Keratinocyte (primary cell): Measurements from ENCODE around the gene RCOR3. TPM values are rescaled to one million over a fixed set of nuclear protein-coding genes. Genes with fewer than 3 reads are reported as not detected.

Experiments used
- DNase-seq: peaks from one replicate; pipeline ENCODE4 v3.0.0-alpha.2; 2011; ENCODE audit warnings: low read depth, missing footprints, low spot score
- FAIRE-seq: peaks from 2 replicates; lab custom pipeline; 2011; peaks lifted over from hg19 to GRCh38; lab: Jason Lieb, UNC
- H2AFZ ChIP-seq: 2 replicates; pipeline ENCODE4 v1.6.0; 2012; ENCODE audit warnings: low read length, control low read depth, inconsistent platforms; ENCODE audit not compliant: control insufficient read depth
- H3K27ac ChIP-seq: 2 replicates; pipeline ENCODE4 v1.5.1; 2011; ENCODE audit warnings: low read length; ENCODE audit not compliant: control insufficient read depth, insufficient read depth
- H3K27me3 ChIP-seq: 3 replicates; pipeline ENCODE4 v1.6.0; 2011; ENCODE audit warnings: low read length; ENCODE audit not compliant: control insufficient read depth, insufficient read depth; ENCODE audit errors: extremely low read depth
- H3K36me3 ChIP-seq, 2 experiments: 2 replicates in 1 of 2; 3 replicates in 1 of 2; pipeline ENCODE4 v1.5.1; 2011; ENCODE audit warnings: low read length in 2 of 2, mild to moderate bottlenecking in 1 of 2; ENCODE audit not compliant: control insufficient read depth in 2 of 2, insufficient read depth in 2 of 2; ENCODE audit errors: extremely low read depth in 1 of 2
- H3K4me1 ChIP-seq: 3 replicates; pipeline ENCODE4 v1.5.1; 2011; ENCODE audit warnings: low read length; ENCODE audit not compliant: control insufficient read depth, insufficient read depth; ENCODE audit errors: extremely low read depth
- H3K4me2 ChIP-seq: 3 replicates; pipeline ENCODE4 v1.6.0; 2011; ENCODE audit warnings: low read depth, low read length; ENCODE audit not compliant: control insufficient read depth, insufficient read depth; ENCODE audit errors: extremely low read depth
- H3K4me3 ChIP-seq, 3 experiments: fragments of 200-600 bp in 1 of 3; sonication (generic) in 1 of 3; 2 replicates in 2 of 3; 3 replicates in 1 of 3; pipeline ENCODE4 v1.5.1; 2011 to 2016; ENCODE audit warnings: low read length in 3 of 3, mild to moderate bottlenecking in 3 of 3, control low read depth in 2 of 3, inconsistent platforms in 1 of 3, low read depth in 1 of 3, mixed read lengths in 1 of 3, mixed run types in 1 of 3, moderate library complexity in 1 of 3; ENCODE audit not compliant: control insufficient read depth in 2 of 3, insufficient read depth in 2 of 3; ENCODE audit errors: extremely low read depth in 1 of 3
- H3K79me2 ChIP-seq: 2 replicates; pipeline ENCODE4 v1.6.0; 2012; ENCODE audit warnings: low read length; ENCODE audit not compliant: control insufficient read depth, insufficient read depth
- H3K9ac ChIP-seq: 3 replicates; pipeline ENCODE4 v1.6.0; 2011; ENCODE audit warnings: low read length; ENCODE audit not compliant: control insufficient read depth, insufficient read depth; ENCODE audit errors: extremely low read depth
- H3K9me1 ChIP-seq: 3 replicates; pipeline ENCODE4 v1.6.0; 2011; ENCODE audit warnings: low read length; ENCODE audit not compliant: control insufficient read depth, insufficient read depth; ENCODE audit errors: extremely low read depth
- H3K9me3 ChIP-seq: 2 replicates; pipeline ENCODE4 v1.5.1; 2012; ENCODE audit warnings: low read depth, low read length; ENCODE audit not compliant: control insufficient read depth
- H4K20me1 ChIP-seq: 3 replicates; pipeline ENCODE4 v1.6.0; 2011; ENCODE audit warnings: low read length; ENCODE audit not compliant: control insufficient read depth, insufficient read depth; ENCODE audit errors: extremely low read depth
- EZH2 ChIP-seq: IDR thresholded peaks from one replicate; pipeline ENCODE4 v1.6.1; 2012; ENCODE audit warnings: inconsistent platforms, mild to moderate bottlenecking, low read length, moderate library complexity
- dilution Hi-C: fragments of 300-500 bp; cut with MboI; formaldehyde crosslinking; loops from one replicate; pipeline ENCODE4 v1.7.0; 2020; ENCODE audit warnings: low sequenced_read_pairs; ENCODE audit not compliant: extremely low pct_ligation_motif_present
- polyA plus RNA-seq, 5 experiments: library from polyadenylated mRNA; depleted of rRNA in 3 of 5; stranded (reverse) in 3 of 5; stranded (forward) in 1 of 5; unstranded in 1 of 5; fragments of >200 nt; gene quantifications; 1 replicate in 1 of 5; 2 replicates in 3 of 5; 3 replicates in 1 of 5; pipeline versions ENCODE4 v1.2.1 to v1.2.3, GENCODE V29; 2011 to 2012; ENCODE audit warnings: missing spikeins in 2 of 5, low read depth in 1 of 5, low replicate concordance in 1 of 5
- TF ChIP-seq, protein P1 (sequence below), 3 experiments: IDR thresholded peaks in 1 of 3; conservative IDR thresholded peaks in 1 of 3; optimal IDR thresholded peaks in 1 of 3; 2 replicates in 2 of 3; 3 replicates in 1 of 3; pipeline versions ENCODE3 to v1.5.1; 2011; ENCODE audit warnings: low read length in 3 of 3, mild to moderate bottlenecking in 3 of 3, moderate library complexity in 2 of 3, control low read depth in 1 of 3, inconsistent platforms in 1 of 3; ENCODE audit not compliant: insufficient read depth in 2 of 3; ENCODE audit errors: extremely low read depth in 1 of 3

Gene RCOR3
- polyA plus RNA-seq, 1 donor (not counting 4 experiments of a cell fraction or from before 2014, with no cell fraction given): 35.7 TPM

- no peak overlapping the region for H3K27ac ChIP-seq
- H3K9me1 ChIP-seq: no peaks in the 10 kb centered on the region
- no peak overlapping the region for H3K4me2 ChIP-seq
- no peak overlapping the region for H3K9ac ChIP-seq
- dilution Hi-C loops: no loop called here
- no peaks in the 10 kb centered on the region for H3K27me3 ChIP-seq
- no peaks in the 10 kb centered on the region for H3K36me3 ChIP-seq
- DNase-seq: no peak
- H3K79me2 ChIP-seq: no peaks in the 10 kb centered on the region
- no peaks in the 10 kb centered on the region for H3K9me3 ChIP-seq
- no peak overlapping the region for H3K4me3 ChIP-seq
- FAIRE-seq: no peak
- H3K4me1 ChIP-seq: no peaks in the 10 kb centered on the region
- no peak overlapping the region for H2AFZ ChIP-seq
- H4K20me1 ChIP-seq: no peaks in the 10 kb centered on the region
- no peak for TF ChIP-seq EZH2
- TF ChIP-seq, protein P1, sequence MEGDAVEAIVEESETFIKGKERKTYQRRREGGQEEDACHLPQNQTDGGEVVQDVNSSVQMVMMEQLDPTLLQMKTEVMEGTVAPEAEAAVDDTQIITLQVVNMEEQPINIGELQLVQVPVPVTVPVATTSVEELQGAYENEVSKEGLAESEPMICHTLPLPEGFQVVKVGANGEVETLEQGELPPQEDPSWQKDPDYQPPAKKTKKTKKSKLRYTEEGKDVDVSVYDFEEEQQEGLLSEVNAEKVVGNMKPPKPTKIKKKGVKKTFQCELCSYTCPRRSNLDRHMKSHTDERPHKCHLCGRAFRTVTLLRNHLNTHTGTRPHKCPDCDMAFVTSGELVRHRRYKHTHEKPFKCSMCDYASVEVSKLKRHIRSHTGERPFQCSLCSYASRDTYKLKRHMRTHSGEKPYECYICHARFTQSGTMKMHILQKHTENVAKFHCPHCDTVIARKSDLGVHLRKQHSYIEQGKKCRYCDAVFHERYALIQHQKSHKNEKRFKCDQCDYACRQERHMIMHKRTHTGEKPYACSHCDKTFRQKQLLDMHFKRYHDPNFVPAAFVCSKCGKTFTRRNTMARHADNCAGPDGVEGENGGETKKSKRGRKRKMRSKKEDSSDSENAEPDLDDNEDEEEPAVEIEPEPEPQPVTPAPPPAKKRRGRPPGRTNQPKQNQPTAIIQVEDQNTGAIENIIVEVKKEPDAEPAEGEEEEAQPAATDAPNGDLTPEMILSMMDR (optimal IDR thresholded peaks at IDR 0.05 in 1 of 3, IDR thresholded peaks at IDR 0.05 in 1 of 3, conservative IDR thresholded peaks at IDR 0.05 in 1 of 3; ENCODE audit: extremely low read depth in 1 of 3, insufficient read depth in 2 of 3, low read length in 3 of 3): no peak
These were observed 29.8 kb upstream of the RCOR3 start for GRCh38 chr1:211229365-211229759.

GRCh38 chr1:211231873-211232272 is 27.3 kb upstream of the RCOR3 start:
- Histone ChIP-seq H3K79me2 (no peaks in the 10 kb centered on the region), H3K9me3 (no peaks in the 10 kb centered on the region), H3K9ac (no peak overlapping the region), H3K27me3 (no peaks in the 10 kb centered on the region), H3K4me2 (no peak overlapping the region), H3K27ac (no peak overlapping the region), H3K4me3 (no peak overlapping the region), H2AFZ (no peak overlapping the region), H3K9me1 (no peaks in the 10 kb centered on the region), H3K36me3 (no peaks in the 10 kb centered on the region), H4K20me1 (no peaks in the 10 kb centered on the region), H3K4me1 (no peaks in the 10 kb centered on the region)
- dilution Hi-C loops: no loop called here
- TF ChIP-seq, protein P1 (optimal IDR thresholded peaks at IDR 0.05 in 1 of 3, IDR thresholded peaks at IDR 0.05 in 1 of 3, conservative IDR thresholded peaks at IDR 0.05 in 1 of 3; ENCODE audit: extremely low read depth in 1 of 3, insufficient read depth in 2 of 3, low read length in 3 of 3): no peak
- no peak for TF ChIP-seq EZH2
- DNase-seq (no peak), FAIRE-seq (no peak)
